Endothelial cell of umbilical vein (primary cell): Measurements from ENCODE around the gene JMJD8. TPM values are rescaled to one million over a fixed set of nuclear protein-coding genes. Genes with fewer than 3 reads are reported as not detected.

Source experiments
- BruUV-seq: library from RNA; stranded (reverse); fragments of 400-500 nt; replicated peaks from 2 replicates; lab custom pipeline; 2021; lab: Mats Ljungman, UMichigan
- CTCF ChIA-PET: fragments of 300-600, 350-600 bp; sonication (Branson Sonifier 250); formaldehyde crosslinking; loops from one replicate; lab custom pipeline; 2021; ENCODE audit warnings: antibody characterized with exemption, inconsistent platforms; lab: Charles Lee
- POLR2A ChIA-PET: fragments of 300-600, 350-600 bp; sonication (Branson Sonifier 250); formaldehyde crosslinking; loops from one replicate; lab custom pipeline; 2021; ENCODE audit warnings: antibody characterized with exemption, inconsistent platforms; lab: Charles Lee
- DNase-seq: peaks from one replicate; pipeline ENCODE4 v3.0.0-alpha.2; 2011; ENCODE audit warnings: low read depth, low spot score
- FAIRE-seq: peaks from 2 replicates; lab custom pipeline; 2011; peaks lifted over from hg19 to GRCh38; lab: Jason Lieb, UNC
- H2AFZ ChIP-seq: 2 replicates; pipeline ENCODE4 v1.6.0; 2012; ENCODE audit warnings: low read depth, low read length, control low read depth, inconsistent platforms
- H3K27ac ChIP-seq: 2 replicates; pipeline ENCODE4 v1.5.1; 2011; ENCODE audit warnings: low read depth, mild to moderate bottlenecking, control low read depth, low read length, moderate library complexity; ENCODE audit not compliant: insufficient read depth
- H3K27me3 ChIP-seq, 2 experiments: 2 replicates each; pipeline versions ENCODE4 v1.6.0 to v1.6.1; 2011; ENCODE audit warnings: low read length in 2 of 2, mixed read lengths in 1 of 2; ENCODE audit not compliant: control insufficient read depth in 2 of 2, insufficient read depth in 2 of 2
- H3K36me3 ChIP-seq, 2 experiments: 2 replicates in 1 of 2; 3 replicates in 1 of 2; pipeline ENCODE4 v1.5.1; 2011; ENCODE audit warnings: low read length in 2 of 2, mild to moderate bottlenecking in 1 of 2, moderate library complexity in 1 of 2; ENCODE audit not compliant: control insufficient read depth in 2 of 2, insufficient read depth in 2 of 2; ENCODE audit errors: extremely low read depth in 1 of 2
- H3K4me1 ChIP-seq: 3 replicates; pipeline ENCODE4 v1.5.1; 2011; ENCODE audit warnings: mild to moderate bottlenecking, low read length; ENCODE audit not compliant: control insufficient read depth, insufficient read depth; ENCODE audit errors: extremely low read depth
- H3K4me2 ChIP-seq: 2 replicates; pipeline ENCODE4 v1.6.1; 2011; ENCODE audit warnings: low read length, control low read depth, mixed read lengths; ENCODE audit not compliant: insufficient read depth
- H3K4me3 ChIP-seq, 3 experiments: fragments of 200-600 bp in 1 of 3; sonication (generic), shearing (Covaris generic) in 1 of 3; replicated peaks in 1 of 3; 2 replicates each; pipeline ENCODE4 v1.5.1; 2011 to 2016; ENCODE audit warnings: control low read depth in 3 of 3, low read length in 3 of 3, mild to moderate bottlenecking in 2 of 3, inconsistent platforms in 1 of 3, low read depth in 1 of 3, moderate library complexity in 1 of 3; ENCODE audit not compliant: insufficient read depth in 1 of 3
- H3K79me2 ChIP-seq: 2 replicates; pipeline ENCODE4 v1.6.0; 2012; ENCODE audit warnings: low read length, inconsistent platforms; ENCODE audit not compliant: control insufficient read depth, insufficient read depth
- H3K9ac ChIP-seq: replicated peaks from 2 replicates; pipeline ENCODE3; 2011; ENCODE audit warnings: low read length, control low read depth; ENCODE audit not compliant: insufficient read depth; ENCODE audit errors: extremely low read depth
- H3K9me1 ChIP-seq: replicated peaks from 3 replicates; pipeline ENCODE4 v1.6.0; 2011; ENCODE audit warnings: mild to moderate bottlenecking, low read length; ENCODE audit not compliant: control insufficient read depth, insufficient read depth; ENCODE audit errors: extremely low read depth
- H3K9me3 ChIP-seq: replicated peaks from 2 replicates; pipeline ENCODE4 v1.5.1; 2012; ENCODE audit warnings: low read length, inconsistent platforms; ENCODE audit not compliant: control insufficient read depth, insufficient read depth
- H4K20me1 ChIP-seq: replicated peaks from 2 replicates; pipeline ENCODE3; 2011; ENCODE audit warnings: mild to moderate bottlenecking, low read length; ENCODE audit not compliant: control insufficient read depth, insufficient read depth; ENCODE audit errors: extremely low read depth
- CTCF ChIP-seq, 2 donors: IDR thresholded peaks; 1 replicate in 1 of 2; 2 replicates in 1 of 2; pipeline ENCODE4 v1.5.1; 2011; ENCODE audit warnings: low read length in 2 of 2, mild to moderate bottlenecking in 2 of 2, moderate library complexity in 2 of 2, control low read depth in 1 of 2, inconsistent platforms in 1 of 2, low read depth in 1 of 2; ENCODE audit not compliant: insufficient read depth in 1 of 2; ENCODE audit errors: extremely low read depth in 1 of 2
- GATA2 ChIP-seq: IDR thresholded peaks from 2 replicates; pipeline ENCODE4 v1.7.0; 2011; ENCODE audit warnings: low read depth, mild to moderate bottlenecking, moderate library complexity, mixed read lengths, low read length; ENCODE audit not compliant: insufficient read length, insufficient read depth
- MAX ChIP-seq: IDR thresholded peaks from 2 replicates; pipeline ENCODE4 v1.6.1; 2011; ENCODE audit not compliant: insufficient read depth, insufficient read length
- POLR2A ChIP-seq: IDR thresholded peaks from 2 replicates; pipeline ENCODE4 v1.6.1; 2012; ENCODE audit warnings: low read depth, mild to moderate bottlenecking, control low read depth, low read length
- POLR2AphosphoS5 ChIP-seq: IDR thresholded peaks from 2 replicates; pipeline ENCODE4 v1.6.1; 2012; ENCODE audit warnings: low read depth, mild to moderate bottlenecking, control low read depth, low read length, moderate library complexity; ENCODE audit not compliant: insufficient read depth
- dilution Hi-C: fragments of 300-500 bp; cut with MboI; formaldehyde crosslinking; loops from one replicate; pipeline ENCODE4 v1.15.0; 2019; ENCODE audit warnings: low sequenced_read_pairs; ENCODE audit not compliant: extremely low pct_ligation_motif_present
- intact Hi-C: fragments of 100-400 bp; cut with micrococcal nuclease; formaldehyde crosslinking; loops from one replicate; pipeline ENCODE4 v1.10.0; 2022
- polyA plus RNA-seq, 4 experiments: library from polyadenylated mRNA; depleted of rRNA in 3 of 4; stranded (reverse) in 3 of 4; unstranded in 1 of 4; fragments of >200 nt; gene quantifications; 2 replicates each; pipeline versions ENCODE4 v1.2.1 to v1.2.3, GENCODE V29; 2011 to 2012; ENCODE audit warnings: missing spikeins in 1 of 4
- total RNA-seq: library from RNA; stranded (reverse); gene quantifications from 2 replicates; pipeline ENCODE4 v1.2.3, GENCODE V29; 2021

JMJD8 gene
- total and polyA plus RNA-seq, 2 donors (not counting 3 experiments of a cell fraction or from before 2014, with no cell fraction given), result 55.1 to 102 TPM

DNA sequence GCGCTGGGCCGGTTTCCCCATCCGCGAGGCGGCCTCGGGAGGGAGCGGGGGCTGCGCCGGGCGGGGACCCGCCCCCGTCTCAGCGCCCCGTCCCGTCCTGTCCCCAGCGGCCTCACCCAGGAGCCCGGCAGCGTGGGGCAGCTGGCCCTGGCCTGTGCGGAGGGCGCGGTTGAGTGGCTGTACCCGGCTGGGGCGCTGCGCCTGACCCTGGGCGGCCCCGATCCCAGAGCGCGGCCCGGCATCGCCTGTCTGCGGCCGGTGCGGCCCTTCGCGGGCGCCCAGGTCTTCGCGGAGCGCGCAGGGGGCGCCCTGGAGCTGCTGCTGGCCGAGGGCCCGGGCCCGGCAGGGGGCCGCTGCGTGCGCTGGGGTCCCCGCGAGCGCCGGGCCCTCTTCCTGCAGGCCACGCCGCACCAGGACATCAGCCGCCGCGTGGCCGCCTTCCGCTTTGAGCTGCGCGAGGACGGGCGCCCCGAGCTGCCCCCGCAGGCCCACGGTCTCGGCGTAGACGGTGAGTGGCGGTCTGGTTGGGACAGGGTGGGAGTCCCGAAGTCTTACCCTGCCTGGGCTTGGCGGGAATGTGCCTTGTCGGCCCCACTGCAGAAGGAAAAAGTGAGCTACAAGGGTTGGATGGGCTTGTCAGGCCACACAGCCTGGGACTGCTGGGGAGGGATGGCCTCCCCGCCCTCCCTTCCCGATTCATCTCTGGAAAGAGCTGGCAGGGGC is 31.5 kb upstream of the JMJD8 start:
- H3K9me3 ChIP-seq, result no peaks in the 10 kb centered on the region
- peak overlapping the region; percentile 75 for H3K4me2 ChIP-seq
- H3K36me3 ChIP-seq, result no peaks in the 10 kb centered on the region
- POLR2A ChIA-PET, result no interaction called here
- intact Hi-C loops (loop anchor here (2.0 kb wide), 1 partner anchor 13 kb away; no protein-coding TSS in a partner anchor), dilution Hi-C loops (no loop called here)
- peaks cover 18% of the 10 kb centered on the region for H3K4me1 ChIP-seq
- no peak overlapping the region for H3K27ac ChIP-seq
- FAIRE-seq (no peak), DNase-seq (no peak)
- TF ChIP-seq CTCF (IDR thresholded peaks at IDR 0.05; ENCODE audit: extremely low read depth in 1 of 2, insufficient read depth in 1 of 2, low read depth in 1 of 2, low read length in 2 of 2), result peak; percentile 17 to 19
- TF ChIP-seq GATA2, result no peak
- TF ChIP-seq MAX, result no peak
- no peak for TF ChIP-seq POLR2A
- no peak for TF ChIP-seq POLR2AphosphoS5
- BruUV-seq, result no TSS peak
- H3K4me3 ChIP-seq, result peak overlapping the region; percentile 42 to 58 (median 51)
- H3K9ac ChIP-seq, result no peak overlapping the region
- H4K20me1 ChIP-seq, result no peaks in the 10 kb centered on the region
- CTCF ChIA-PET, result interaction anchor here (0.6 to 2.6 kb wide), 11 partner anchors 9 to 342 kb away, joined by 3 to 34 read pairs (median 5); partner anchors contain the start of genes CCDC78, CHTF18, CIAO3 and HAGHL
- no peaks in the 10 kb centered on the region for H3K9me1 ChIP-seq
- H3K27me3 ChIP-seq, result no peaks in the 10 kb centered on the region
- H2AFZ ChIP-seq, result peak overlapping the region; percentile 60
- no peaks in the 10 kb centered on the region for H3K79me2 ChIP-seq
